ENCODE data around the gene STK40.

DNA sequence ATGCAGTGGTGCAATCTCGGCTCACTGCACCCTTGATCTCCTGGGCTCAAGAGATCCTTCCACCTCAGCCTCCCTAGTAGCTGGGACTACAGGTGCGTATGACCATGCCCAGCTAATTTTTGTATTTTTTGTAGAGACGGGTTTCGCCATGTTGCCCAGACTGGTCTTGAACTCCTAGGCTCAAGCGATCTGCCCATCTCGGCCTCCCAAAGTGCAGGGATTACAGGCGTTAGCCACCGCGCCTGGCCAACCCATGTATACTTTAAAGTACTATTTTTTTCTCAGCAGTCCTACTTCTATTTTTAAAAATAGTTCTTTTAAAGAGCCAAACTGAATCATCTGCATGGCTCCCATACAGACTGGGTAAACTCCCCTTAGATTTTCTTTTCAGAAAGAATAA lies 3.5 kb downstream of the STK40 start:
- TF ChIP-seq POLR2A (IDR thresholded peaks at IDR 0.05): no peak
- TF ChIP-seq, protein P1, sequence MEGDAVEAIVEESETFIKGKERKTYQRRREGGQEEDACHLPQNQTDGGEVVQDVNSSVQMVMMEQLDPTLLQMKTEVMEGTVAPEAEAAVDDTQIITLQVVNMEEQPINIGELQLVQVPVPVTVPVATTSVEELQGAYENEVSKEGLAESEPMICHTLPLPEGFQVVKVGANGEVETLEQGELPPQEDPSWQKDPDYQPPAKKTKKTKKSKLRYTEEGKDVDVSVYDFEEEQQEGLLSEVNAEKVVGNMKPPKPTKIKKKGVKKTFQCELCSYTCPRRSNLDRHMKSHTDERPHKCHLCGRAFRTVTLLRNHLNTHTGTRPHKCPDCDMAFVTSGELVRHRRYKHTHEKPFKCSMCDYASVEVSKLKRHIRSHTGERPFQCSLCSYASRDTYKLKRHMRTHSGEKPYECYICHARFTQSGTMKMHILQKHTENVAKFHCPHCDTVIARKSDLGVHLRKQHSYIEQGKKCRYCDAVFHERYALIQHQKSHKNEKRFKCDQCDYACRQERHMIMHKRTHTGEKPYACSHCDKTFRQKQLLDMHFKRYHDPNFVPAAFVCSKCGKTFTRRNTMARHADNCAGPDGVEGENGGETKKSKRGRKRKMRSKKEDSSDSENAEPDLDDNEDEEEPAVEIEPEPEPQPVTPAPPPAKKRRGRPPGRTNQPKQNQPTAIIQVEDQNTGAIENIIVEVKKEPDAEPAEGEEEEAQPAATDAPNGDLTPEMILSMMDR (IDR thresholded peaks at IDR 0.05): no peak
